Spleen (tissue), 11 donors: Measurements from ENCODE around the gene CSF2. TPM values are rescaled to one million over a fixed set of nuclear protein-coding genes. Genes with fewer than 3 reads are reported as not detected.
A peak's percentile ranks its signal among the peaks of the same experiment; 100 is the strongest.
"Not testable (repeated sequence)": the region's sequence is repeated elsewhere in the genome, so short reads cannot be mapped to it uniquely, and the experiment has no call there.

Experiments
- DNase-seq: peaks from one replicate; pipeline ENCODE4 v3.0.0-alpha.2; 2020
- H3K27ac ChIP-seq, 8 donors: fragments of 200-600 bp; sonication (generic) in 7 of 8; 1 replicate in 4 of 8; 2 replicates in 4 of 8; pipeline versions ENCODE4 v1.5.0 to v1.8.0; 2016 to 2021; ENCODE audit warnings: inconsistent platforms in 4 of 8, mild to moderate bottlenecking in 4 of 8, moderate library complexity in 1 of 8
- H3K27me3 ChIP-seq, 7 donors: fragments of 200-600 bp; sonication (generic) in 6 of 7; replicated peaks in 1 of 7; 1 replicate in 4 of 7; 2 replicates in 3 of 7; pipeline versions ENCODE4 v1.5.0 to v1.8.0; 2016 to 2021; ENCODE audit warnings: inconsistent platforms in 3 of 7, mild to moderate bottlenecking in 1 of 7
- H3K36me3 ChIP-seq, 6 donors: fragments of 200-600 bp; sonication (generic) in 5 of 6; 1 replicate in 4 of 6; 2 replicates in 2 of 6; pipeline versions ENCODE4 v1.5.0 to v1.8.0; 2016 to 2021; ENCODE audit warnings: inconsistent platforms in 2 of 6
- H3K4me1 ChIP-seq, 6 donors: fragments of 200-600 bp; sonication (generic) in 5 of 6; 1 replicate in 3 of 6; 2 replicates in 3 of 6; pipeline versions ENCODE4 v1.5.0 to v1.8.0; 2016 to 2021; ENCODE audit warnings: inconsistent platforms in 3 of 6
- H3K4me3 ChIP-seq, 8 donors: fragments of 200-600 bp; sonication (generic) in 7 of 8; 1 replicate in 4 of 8; 2 replicates in 4 of 8; pipeline versions ENCODE4 v1.5.0 to v1.8.0; 2016 to 2021; ENCODE audit warnings: inconsistent platforms in 4 of 8, mild to moderate bottlenecking in 4 of 8, moderate library complexity in 2 of 8
- H3K9me3 ChIP-seq, 8 donors: fragments of 200-600 bp; sonication (generic) in 7 of 8; 1 replicate in 4 of 8; 2 replicates in 4 of 8; pipeline versions ENCODE4 v1.5.0 to v1.8.0; 2016 to 2021; ENCODE audit warnings: inconsistent platforms in 4 of 8
- CTCF ChIP-seq, 11 experiments: fragments of 200-600 bp in 7 of 11; fragments of 450-650 bp in 4 of 11; sonication (generic) in 4 of 11; IDR thresholded peaks in 8 of 11; conservative IDR thresholded peaks in 3 of 11; 1 replicate in 7 of 11; 2 replicates in 4 of 11; pipeline versions ENCODE4 v1.4.0 to v1.8.0; 2016 to 2021; ENCODE audit warnings: antibody characterized with exemption in 11 of 11, inconsistent platforms in 4 of 11, mild to moderate bottlenecking in 1 of 11
- POLR2A ChIP-seq, 3 donors: fragments of 450-650 bp; IDR thresholded peaks; one replicate each; pipeline ENCODE4 v1.5.1; 2017; ENCODE audit warnings: antibody characterized with exemption in 3 of 3, mild to moderate bottlenecking in 1 of 3
- POLR2AphosphoS5 ChIP-seq, 3 donors: sonication (generic); formaldehyde crosslinking; IDR thresholded peaks; one replicate each; pipeline ENCODE4 v1.5.1; 2017; ENCODE audit warnings: antibody characterized with exemption in 3 of 3
- WGBS, 5 donors: extraction: QIAGEN DNeasy Blood & Tissue Kit in 3 of 5; methylation state at CpG; one replicate each; pipeline versions ENCODE4 v1.1.5 to v1.1.7; 2013 to 2018; 5-methylcytosine and 5-hydroxymethylcytosine counted together
- intact Hi-C: fragments of 100-400 bp; cut with DNase I; formaldehyde crosslinking; loops from one replicate; pipeline ENCODE4 v1.15.0; 2023; ENCODE audit warnings: low total_unique reads
- polyA plus RNA-seq, 3 donors: library from polyadenylated mRNA; stranded (reverse); fragments of 200-250 nt; gene quantifications; one replicate each; pipeline ENCODE4 v1.2.1, GENCODE V29; 2013
- total RNA-seq, 7 donors: library from RNA; depleted of rRNA in 3 of 7; stranded (reverse); fragments of >200 nt in 3 of 7; fragmentation: NEBNext Ultra II Directional in 4 of 7; extraction: Animal tissue kit (Norgen Biotek cat#: 25700) in 4 of 7; gene quantifications; one replicate each; pipeline versions ENCODE4 v1.1.0 to v1.2.1, GENCODE V29; 2016 to 2021
- donor health status: healthy with polysubstance abuse.
- donor health status: DM: no; HTN: no; CAD: no; lungs with moderate emphysema.
- donor health status: DM: no; HTN: no; CAD: no.
- donor health status: Bipolar disorder and iron deficiency.
- donor health status: healthy.
- donor health status: DM: no; HTN: no; CAD: no.
- donor health status: DM: yes; HTN: yes; CAD: no.

Gene CSF2
- total and polyA plus RNA-seq, 10 donors = not detected

- no peaks in the 10 kb centered on the region for H3K36me3 ChIP-seq
- DNase-seq = peak; percentile 83
- H3K27ac ChIP-seq = peak overlapping the region; percentile 4 to 87 (median 79)
- H3K27me3 ChIP-seq = no peaks in the 10 kb centered on the region
- intact Hi-C loops = no loop called here
- H3K4me3 ChIP-seq = peak overlapping the region in 1 of 8 donors; percentile 9
- no peaks in the 10 kb centered on the region for H3K9me3 ChIP-seq
- H3K4me1 ChIP-seq = peaks cover 31 to 64% (median 51%) of the 10 kb centered on the region in 6 donors
- TF ChIP-seq POLR2A (IDR thresholded peaks at IDR 0.05) = no peak
- peak in 7 of 11 experiments; percentile 12 to 49 (median 39) for TF ChIP-seq CTCF (IDR thresholded peaks at IDR 0.05 in 8 of 11, conservative IDR thresholded peaks at IDR 0.05 in 3 of 11)
- TF ChIP-seq POLR2AphosphoS5 (IDR thresholded peaks at IDR 0.05) = peak in 1 of 3 donors; percentile 8
These were observed 29.9 kb downstream of the CSF2 start for GRCh38 chr5:132103332-132103951.

GRCh38 chr5:132103969-132104391, 30.4 kb downstream of the CSF2 start:
- peak in 2 of 11 experiments; percentile 8 to 12 for TF ChIP-seq CTCF (IDR thresholded peaks at IDR 0.05 in 8 of 11, conservative IDR thresholded peaks at IDR 0.05 in 3 of 11)
- TF ChIP-seq POLR2AphosphoS5 (IDR thresholded peaks at IDR 0.05) = no peak
- no peak for TF ChIP-seq POLR2A (IDR thresholded peaks at IDR 0.05)
- intact Hi-C loops = no loop called here
- 17 to 54% (median 24%) methylated on average over 6 of the region's 6 CpGs for WGBS, 5 donors
- Histone ChIP-seq H3K27me3 (no peaks in the 10 kb centered on the region), H3K4me3 (peak overlapping the region in 1 of 8 donors; percentile 9), H3K36me3 (no peaks in the 10 kb centered on the region), H3K27ac (peak overlapping the region in 6 of 8 donors; percentile 29 to 87 (median 83)), H3K9me3 (no peaks in the 10 kb centered on the region), H3K4me1 (peaks cover 31 to 64% (median 51%) of the 10 kb centered on the region in 6 donors)
- peak; percentile 79 for DNase-seq

- Histone ChIP-seq H3K4me3 (no peak overlapping the region), H3K9me3 (no peaks in the 10 kb centered on the region), H3K27ac (peak overlapping the region in 4 of 8 donors; percentile 75 to 87 (median 83)), H3K36me3 (no peaks in the 10 kb centered on the region), H3K4me1 (peaks cover 31 to 59% (median 49%) of the 10 kb centered on the region in 6 donors), H3K27me3 (no peaks in the 10 kb centered on the region)
- no peak for DNase-seq
- intact Hi-C loops = no loop called here
- no peak for TF ChIP-seq CTCF (IDR thresholded peaks at IDR 0.05 in 8 of 11, conservative IDR thresholded peaks at IDR 0.05 in 3 of 11)
- TF ChIP-seq POLR2A (IDR thresholded peaks at IDR 0.05) = no peak
- no peak for TF ChIP-seq POLR2AphosphoS5 (IDR thresholded peaks at IDR 0.05)
These were observed 31.0 kb downstream of the CSF2 start for GRCh38 chr5:132104556-132104955.

- H3K36me3 ChIP-seq = no peaks in the 10 kb centered on the region
- no peak for DNase-seq
- H3K9me3 ChIP-seq = no peaks in the 10 kb centered on the region
- peaks cover 27 to 53% (median 41%) of the 10 kb centered on the region in 6 donors for H3K4me1 ChIP-seq
- no peak for TF ChIP-seq POLR2AphosphoS5 (IDR thresholded peaks at IDR 0.05)
- no peak for TF ChIP-seq POLR2A (IDR thresholded peaks at IDR 0.05)
- no peak for TF ChIP-seq CTCF (IDR thresholded peaks at IDR 0.05 in 8 of 11, conservative IDR thresholded peaks at IDR 0.05 in 3 of 11)
- no peaks in the 10 kb centered on the region for H3K27me3 ChIP-seq
- H3K4me3 ChIP-seq = no peak overlapping the region
- 92 to 100% (median 95%) methylated on average over 3 of the region's 3 CpGs for WGBS, 5 donors
- H3K27ac ChIP-seq = no peak overlapping the region
- intact Hi-C loops = no loop called here
These were observed 32.1 kb downstream of the CSF2 start for GRCh38 chr5:132105688-132106087.

GRCh38 chr5:132108495-132108894, 34.9 kb downstream of the CSF2 start:
- H3K4me1 ChIP-seq = peaks cover 6 to 33% (median 14%) of the 10 kb centered on the region in 6 donors
- H3K27me3 ChIP-seq, H3K4me3 ChIP-seq, intact Hi-C loops, H3K36me3 ChIP-seq, H3K27ac ChIP-seq, DNase-seq: not testable (repeated sequence)
- H3K9me3 ChIP-seq = peaks cover 0 to 11% (median 3%) of the 10 kb centered on the region in 8 donors
- WGBS, 5 donors = 93 to 100% (median 94%) methylated on average over 1 of the region's 1 CpG

GRCh38 chr5:132108957-132109356, 35.4 kb downstream of the CSF2 start:
- H3K27me3 ChIP-seq, H3K4me3 ChIP-seq, H3K27ac ChIP-seq, H3K36me3 ChIP-seq, DNase-seq, intact Hi-C loops: not testable (repeated sequence)
- peaks cover 3 to 28% (median 9%) of the 10 kb centered on the region in 6 donors for H3K4me1 ChIP-seq
- 92 to 100% (median 96%) methylated on average over 3 to 4 of the region's 4 CpGs for WGBS, 5 donors
- H3K9me3 ChIP-seq = peaks cover 0 to 13% (median 4%) of the 10 kb centered on the region in 8 donors
